Gastrocnemius medialis (tissue), 4 donors: ENCODE data around the gene GH1. TPM values are rescaled to one million over a fixed set of nuclear protein-coding genes. Genes with fewer than 3 reads are reported as not detected.

Source experiments
- ATAC-seq, 2 donors: fragments of 150-250 bp; one replicate each; pipeline ENCODE4 v1.9.1; 2016
- DNase-seq, 2 donors: peaks; one replicate each; pipeline ENCODE4 v3.0.0-alpha.2; 2019
- H3K27ac ChIP-seq, 4 donors: fragments of 200-600 bp; sonication (generic); 1 replicate in 1 of 4; 2 replicates in 3 of 4; pipeline ENCODE4 v1.5.1; 2016 to 2018; ENCODE audit warnings: mild to moderate bottlenecking in 2 of 4, moderate library complexity in 1 of 4
- H3K27me3 ChIP-seq, 3 donors: fragments of 200-600 bp; sonication (generic) in 2 of 3; 1 replicate in 1 of 3; 2 replicates in 2 of 3; pipeline versions ENCODE4 v1.5.1 to v1.6.0; 2016 to 2019; ENCODE audit warnings: mild to moderate bottlenecking in 1 of 3, moderate library complexity in 1 of 3
- H3K36me3 ChIP-seq, 2 donors: fragments of 200-600 bp; sonication (generic) in 1 of 2; one replicate each; pipeline ENCODE4 v1.5.1; 2017 to 2018
- H3K4me1 ChIP-seq, 2 donors: fragments of 200-600 bp; sonication (generic) in 1 of 2; one replicate each; pipeline ENCODE4 v1.5.1; 2016 to 2017; ENCODE audit warnings: mild to moderate bottlenecking in 2 of 2
- H3K4me3 ChIP-seq, 4 donors: fragments of 200-600 bp; sonication (generic) in 3 of 4; 1 replicate in 1 of 4; 2 replicates in 3 of 4; pipeline ENCODE4 v1.5.1; 2016 to 2019; ENCODE audit warnings: mild to moderate bottlenecking in 2 of 4
- H3K9me3 ChIP-seq, 3 donors: fragments of 200-600 bp; sonication (generic) in 2 of 3; 1 replicate in 1 of 3; 2 replicates in 2 of 3; pipeline ENCODE4 v1.5.1; 2016 to 2019
- POLR2A ChIP-seq, 2 donors: fragments of 450-650 bp; IDR thresholded peaks; one replicate each; pipeline ENCODE4 v1.6.1; 2017; ENCODE audit warnings: antibody characterized with exemption in 2 of 2, mild to moderate bottlenecking in 2 of 2, moderate library complexity in 2 of 2
- in situ Hi-C, 4 donors: fragments of 200-750 bp; cut with MboI; loops; one replicate each; pipeline versions ENCODE4 v1.15.0 to v1.8.0; 2017; ENCODE audit warnings: low sequenced_read_pairs in 4 of 4
- intact Hi-C: fragments of 100-400 bp; cut with DNase I; formaldehyde crosslinking; loops from one replicate; pipeline ENCODE4 v1.15.1; 2023; ENCODE audit warnings: low total_unique reads
- total RNA-seq, 4 donors: library from RNA; depleted of rRNA; stranded (reverse); fragments of >200 nt; gene quantifications; one replicate each; pipeline versions ENCODE4 v1.1.0 to v1.2.3, GENCODE V29; 2016
- TF ChIP-seq, protein P1 (sequence below), 5 experiments: fragments of 450-650 bp in 3 of 5; fragments of 200-600 bp in 2 of 5; sonication (generic) in 2 of 5; IDR thresholded peaks in 4 of 5; conservative IDR thresholded peaks in 1 of 5; 1 replicate in 4 of 5; 2 replicates in 1 of 5; pipeline ENCODE4 v1.5.1; 2016 to 2019; ENCODE audit warnings: antibody characterized with exemption in 5 of 5, mild to moderate bottlenecking in 3 of 5, moderate library complexity in 3 of 5

Gene GH1
- total RNA-seq, 4 donors from 2014 or later, result not detected

DNA sequence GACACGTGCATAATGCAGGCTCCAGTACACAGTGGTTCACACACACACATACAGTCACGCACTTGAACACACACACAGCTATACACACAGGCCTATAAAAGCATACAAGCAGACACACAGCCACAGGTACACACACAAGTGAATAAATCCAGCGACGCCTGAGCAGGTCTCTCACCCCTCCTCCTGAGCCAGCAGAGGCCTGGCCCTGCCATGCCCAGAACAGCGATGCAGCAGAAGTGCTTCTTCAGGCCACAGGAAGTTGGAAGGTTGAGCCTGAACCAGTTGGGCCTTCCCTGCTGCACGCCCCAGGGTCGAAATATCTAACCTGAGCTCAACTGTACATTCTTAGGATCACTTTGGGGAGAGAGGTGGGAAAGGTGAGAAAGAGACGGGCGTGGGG, 20.8 kb upstream of the GH1 start:
- Histone ChIP-seq H3K4me1 (no peaks in the 10 kb centered on the region), H3K27me3 (no peaks in the 10 kb centered on the region), H3K9me3 (no peaks in the 10 kb centered on the region), H3K27ac (peak overlapping the region in 2 of 4 donors; percentile 41 to 60), H3K4me3 (no peak overlapping the region), H3K36me3 (peaks cover 0 to 49% of the 10 kb centered on the region in 2 donors)
- in situ Hi-C loops (no loop called here), intact Hi-C loops (no loop called here)
- ATAC-seq (no peak), DNase-seq (no peak)
- TF ChIP-seq, protein P1, sequence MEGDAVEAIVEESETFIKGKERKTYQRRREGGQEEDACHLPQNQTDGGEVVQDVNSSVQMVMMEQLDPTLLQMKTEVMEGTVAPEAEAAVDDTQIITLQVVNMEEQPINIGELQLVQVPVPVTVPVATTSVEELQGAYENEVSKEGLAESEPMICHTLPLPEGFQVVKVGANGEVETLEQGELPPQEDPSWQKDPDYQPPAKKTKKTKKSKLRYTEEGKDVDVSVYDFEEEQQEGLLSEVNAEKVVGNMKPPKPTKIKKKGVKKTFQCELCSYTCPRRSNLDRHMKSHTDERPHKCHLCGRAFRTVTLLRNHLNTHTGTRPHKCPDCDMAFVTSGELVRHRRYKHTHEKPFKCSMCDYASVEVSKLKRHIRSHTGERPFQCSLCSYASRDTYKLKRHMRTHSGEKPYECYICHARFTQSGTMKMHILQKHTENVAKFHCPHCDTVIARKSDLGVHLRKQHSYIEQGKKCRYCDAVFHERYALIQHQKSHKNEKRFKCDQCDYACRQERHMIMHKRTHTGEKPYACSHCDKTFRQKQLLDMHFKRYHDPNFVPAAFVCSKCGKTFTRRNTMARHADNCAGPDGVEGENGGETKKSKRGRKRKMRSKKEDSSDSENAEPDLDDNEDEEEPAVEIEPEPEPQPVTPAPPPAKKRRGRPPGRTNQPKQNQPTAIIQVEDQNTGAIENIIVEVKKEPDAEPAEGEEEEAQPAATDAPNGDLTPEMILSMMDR (IDR thresholded peaks at IDR 0.05 in 4 of 5, conservative IDR thresholded peaks at IDR 0.05 in 1 of 5), result no peak
- TF ChIP-seq POLR2A (IDR thresholded peaks at IDR 0.05), result no peak

GRCh38 chr17:63937920-63938319, 19.3 kb upstream of the GH1 start:
- H3K9me3 ChIP-seq, result no peaks in the 10 kb centered on the region
- H3K36me3 ChIP-seq, result peaks cover 0 to 37% of the 10 kb centered on the region in 2 donors
- ATAC-seq (no peak), DNase-seq (no peak)
- intact Hi-C loops (no loop called here), in situ Hi-C loops (no loop called here)
- peak overlapping the region in 2 of 4 donors; percentile 41 to 53 for H3K27ac ChIP-seq
- no peak for TF ChIP-seq POLR2A (IDR thresholded peaks at IDR 0.05)
- TF ChIP-seq, protein P1 (IDR thresholded peaks at IDR 0.05 in 4 of 5, conservative IDR thresholded peaks at IDR 0.05 in 1 of 5), result no peak
- H3K4me3 ChIP-seq, result no peak overlapping the region
- H3K27me3 ChIP-seq, result no peaks in the 10 kb centered on the region
- no peaks in the 10 kb centered on the region for H3K4me1 ChIP-seq

GRCh38 chr17:63937319-63937718, 18.7 kb upstream of the GH1 start:
- Histone ChIP-seq H3K27ac (no peak overlapping the region), H3K4me3 (no peak overlapping the region), H3K27me3 (no peaks in the 10 kb centered on the region), H3K9me3 (no peaks in the 10 kb centered on the region), H3K36me3 (peaks cover 0 to 31% of the 10 kb centered on the region in 2 donors), H3K4me1 (no peaks in the 10 kb centered on the region)
- intact Hi-C loops (no loop called here), in situ Hi-C loops (no loop called here)
- TF ChIP-seq POLR2A (IDR thresholded peaks at IDR 0.05), result no peak
- TF ChIP-seq, protein P1 (IDR thresholded peaks at IDR 0.05 in 4 of 5, conservative IDR thresholded peaks at IDR 0.05 in 1 of 5), result no peak
- DNase-seq, result no peak
- no peak for ATAC-seq

DNA sequence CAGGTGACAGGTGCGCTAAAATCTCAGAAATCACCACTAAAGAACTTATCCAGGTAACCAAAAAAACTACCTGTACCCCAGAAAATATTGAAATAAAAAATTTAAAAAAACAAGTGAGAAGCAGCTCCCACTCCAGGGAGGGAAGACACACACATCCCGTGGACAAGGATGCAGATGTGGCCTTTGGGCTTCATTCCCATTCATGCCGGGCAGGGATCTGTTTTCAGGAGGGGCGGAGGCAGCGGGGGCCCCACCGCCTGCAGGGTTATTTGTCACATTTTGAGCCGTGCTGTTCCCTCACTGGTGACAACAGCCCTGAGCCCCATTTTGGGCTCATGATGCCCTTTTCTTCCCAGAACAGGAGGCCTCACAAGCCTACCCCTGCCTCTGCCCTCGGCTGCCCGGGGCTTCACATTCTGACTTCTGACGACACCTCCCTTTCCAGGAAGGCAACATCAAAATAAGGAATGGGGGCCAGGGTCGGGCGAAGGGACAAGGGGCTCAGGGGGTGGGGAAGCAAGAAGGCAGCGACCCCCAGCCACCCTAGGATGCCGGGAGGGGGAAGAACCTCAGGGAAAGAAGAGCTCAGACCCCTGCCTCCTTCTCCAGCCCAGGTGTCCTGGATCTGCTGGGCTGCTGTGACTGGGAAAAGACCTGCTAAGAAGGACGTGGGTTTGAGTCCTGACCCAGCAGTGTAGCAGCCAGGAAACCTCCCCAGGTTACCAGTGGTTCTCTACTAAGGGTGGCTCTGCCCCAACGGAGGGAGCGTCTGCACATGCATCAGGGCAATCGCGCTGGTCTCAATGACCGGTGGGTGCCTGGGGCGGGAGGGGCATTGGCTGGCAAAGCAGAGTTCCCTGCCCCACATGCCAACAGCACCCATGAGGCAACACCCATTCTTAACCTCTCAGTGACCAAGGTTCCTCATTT, 15.8 kb upstream of the GH1 start:
- in situ Hi-C loops, result no loop called here
- Histone ChIP-seq H3K27me3 (no peaks in the 10 kb centered on the region), H3K27ac (no peak overlapping the region), H3K36me3 (peaks cover 0 to 2% of the 10 kb centered on the region in 2 donors), H3K9me3 (no peaks in the 10 kb centered on the region), H3K4me1 (peaks cover 13 to 21% of the 10 kb centered on the region in 2 donors), H3K4me3 (no peak overlapping the region)
- peak in 1 of 2 donors; percentile 2 for ATAC-seq
- no peak for DNase-seq
- no peak for TF ChIP-seq POLR2A (IDR thresholded peaks at IDR 0.05)
- TF ChIP-seq, protein P1 (IDR thresholded peaks at IDR 0.05 in 4 of 5, conservative IDR thresholded peaks at IDR 0.05 in 1 of 5), result no peak
- intact Hi-C loops, result no loop called here
